Lung (tissue), 12 donors: Measurements from ENCODE around the gene PIAS2. TPM values are rescaled to one million over a fixed set of nuclear protein-coding genes. Genes with fewer than 3 reads are reported as not detected.

ENCODE experiments used
- ATAC-seq: fragments of 200-7000 bp; cut with Tn5 transposase; one replicate; pipeline ENCODE4 v1.9.1; 2020; ENCODE audit warnings: moderate number of reproducible peaks; ENCODE audit not compliant: insufficient read depth, low FRiP score
- DNase-seq, 3 donors: peaks; one replicate each; pipeline ENCODE4 v3.0.0-alpha.2; 2013 to 2017
- H3K27ac ChIP-seq, 2 donors: one replicate each; pipeline ENCODE4 v1.5.1; 2013; ENCODE audit warnings: mild to moderate bottlenecking in 2 of 2, moderate library complexity in 2 of 2, control low read depth in 1 of 2, inconsistent platforms in 1 of 2, low read depth in 1 of 2, low read length in 1 of 2
- H3K27me3 ChIP-seq, 3 donors: one replicate each; pipeline ENCODE4 v1.5.1; 2013; ENCODE audit warnings: low read length in 2 of 3; ENCODE audit not compliant: control insufficient read depth in 3 of 3, insufficient read depth in 3 of 3
- H3K36me3 ChIP-seq, 4 donors: one replicate each; pipeline ENCODE4 v1.5.1; 2013; ENCODE audit warnings: low read length in 4 of 4, mild to moderate bottlenecking in 1 of 4, moderate library complexity in 1 of 4; ENCODE audit not compliant: control insufficient read depth in 4 of 4, insufficient read depth in 4 of 4
- H3K4me1 ChIP-seq, 5 donors: one replicate each; pipeline ENCODE4 v1.5.1; 2013; ENCODE audit warnings: low read length in 5 of 5, mild to moderate bottlenecking in 2 of 5, moderate library complexity in 1 of 5; ENCODE audit not compliant: control insufficient read depth in 5 of 5, insufficient read depth in 5 of 5
- H3K4me3 ChIP-seq: one replicate; pipeline ENCODE4 v1.5.1; 2013; ENCODE audit warnings: mild to moderate bottlenecking, control low read depth, moderate library complexity
- H3K9ac ChIP-seq, 2 donors: one replicate each; pipeline ENCODE4 v1.5.1; 2013; ENCODE audit warnings: low read length in 2 of 2, control low read depth in 1 of 2; ENCODE audit not compliant: insufficient read depth in 1 of 2
- H3K9me3 ChIP-seq, 4 donors: one replicate each; pipeline ENCODE4 v1.5.1; 2013; ENCODE audit warnings: low read length in 3 of 4, mild to moderate bottlenecking in 1 of 4, moderate library complexity in 1 of 4; ENCODE audit not compliant: control insufficient read depth in 4 of 4, insufficient read depth in 3 of 4
- WGBS, 2 donors: extraction: QIAGEN DNeasy Blood & Tissue Kit; methylation state at CpG; one replicate each; pipeline ENCODE4 v1.1.7; 2013; 5-methylcytosine and 5-hydroxymethylcytosine counted together
- polyA plus RNA-seq, 2 donors: library from polyadenylated mRNA; stranded (reverse); fragments of 200-250 nt; gene quantifications; one replicate each; pipeline ENCODE4 v1.2.1, GENCODE V29; 2013
- total RNA-seq, 2 donors: library from RNA; depleted of rRNA in 1 of 2; stranded (reverse); fragments of >200 nt in 1 of 2; gene quantifications; one replicate each; pipeline ENCODE4 v1.2.1, GENCODE V29; 2014 to 2021
- TF ChIP-seq, protein P1 (sequence below): IDR thresholded peaks from 2 replicates; pipeline ENCODE4 v1.5.1; 2012; ENCODE audit warnings: mild to moderate bottlenecking; ENCODE audit errors: control extremely low read depth, extremely low read depth
- donor health status: control.
- donor health status: control.
- donor health status: Bipolar disorder and iron deficiency.
- donor health status: healthy.
- donor health status: DM: yes; HTN: yes; CAD: no.

Gene PIAS2
- total and polyA plus RNA-seq, 4 donors: 4.2 to 47.6 (median 18.0) TPM

DNA sequence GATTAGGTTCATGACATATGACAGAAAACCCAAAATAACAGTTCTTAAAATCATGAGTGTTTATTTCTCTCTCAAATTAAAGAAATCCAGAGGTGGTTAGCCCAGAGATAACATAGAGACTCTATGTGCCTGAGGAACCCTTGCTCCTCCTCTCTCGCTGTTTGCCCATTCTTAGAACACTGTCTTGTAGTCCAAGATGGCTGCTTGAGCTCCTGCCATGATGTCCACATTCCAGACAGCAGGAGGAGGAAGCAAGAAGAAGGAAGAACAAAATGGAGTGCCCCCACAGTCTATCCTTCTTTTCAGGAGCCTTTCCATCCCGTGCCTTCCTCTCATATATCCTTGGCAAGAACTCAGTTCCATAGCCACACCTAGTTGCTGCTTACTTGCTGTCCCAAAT lies 146.6 kb downstream of the PIAS2 start:
- no peak for DNase-seq
- 70 to 88% methylated on average over 2 of the region's 2 CpGs for WGBS, 2 donors

DNA sequence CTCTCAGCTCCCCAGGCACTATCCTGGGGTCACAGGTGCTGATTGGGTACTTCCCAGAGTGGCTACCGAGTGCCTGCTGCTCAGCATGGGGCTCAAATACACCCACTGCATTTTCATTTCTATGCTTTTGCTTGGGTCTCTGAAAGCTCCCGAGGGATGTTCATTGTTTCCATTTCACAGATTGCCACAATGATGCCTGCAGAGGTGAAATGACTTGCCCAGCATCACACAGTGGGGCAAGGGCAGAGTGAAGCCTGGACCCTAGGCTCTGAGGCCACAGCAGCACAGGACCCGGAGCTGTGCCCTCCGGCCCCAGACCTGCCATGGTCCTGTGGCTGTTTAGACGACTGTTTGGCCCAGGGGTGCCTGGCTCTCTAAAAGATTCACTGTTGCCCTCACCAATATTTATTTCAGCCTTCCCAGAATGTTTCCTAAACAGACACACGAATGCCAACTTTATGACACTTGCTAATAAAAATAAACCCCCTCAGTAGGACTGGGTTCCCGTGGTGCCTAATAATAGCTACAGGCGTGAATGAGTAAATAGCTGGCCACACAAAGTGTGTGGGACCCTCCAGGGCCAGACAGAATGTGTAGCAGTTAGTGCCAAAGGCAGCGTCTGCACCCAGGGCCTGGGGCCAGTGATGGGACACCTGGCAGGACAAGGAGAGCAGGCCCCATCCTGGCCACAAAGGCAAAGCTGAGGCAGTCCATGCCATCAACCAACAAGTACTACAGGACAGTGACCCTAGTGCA lies 149.0 kb downstream of the PIAS2 start:
- ATAC-seq (no peak), DNase-seq (no peak)
- 71 to 84% methylated on average over 9 of the region's 9 CpGs for WGBS, 2 donors
- Histone ChIP-seq H3K36me3 (no peaks in the 10 kb centered on the region), H3K9ac (no peak overlapping the region), H3K4me1 (peaks cover 0 to 7% (median 6%) of the 10 kb centered on the region in 5 donors), H3K27ac (no peak overlapping the region), H3K9me3 (peaks cover 0 to 1% (median 0%) of the 10 kb centered on the region in 4 donors), H3K27me3 (peaks cover 0 to 8% (median 7%) of the 10 kb centered on the region in 3 donors), H3K4me3 (no peak overlapping the region)
- TF ChIP-seq, protein P1, sequence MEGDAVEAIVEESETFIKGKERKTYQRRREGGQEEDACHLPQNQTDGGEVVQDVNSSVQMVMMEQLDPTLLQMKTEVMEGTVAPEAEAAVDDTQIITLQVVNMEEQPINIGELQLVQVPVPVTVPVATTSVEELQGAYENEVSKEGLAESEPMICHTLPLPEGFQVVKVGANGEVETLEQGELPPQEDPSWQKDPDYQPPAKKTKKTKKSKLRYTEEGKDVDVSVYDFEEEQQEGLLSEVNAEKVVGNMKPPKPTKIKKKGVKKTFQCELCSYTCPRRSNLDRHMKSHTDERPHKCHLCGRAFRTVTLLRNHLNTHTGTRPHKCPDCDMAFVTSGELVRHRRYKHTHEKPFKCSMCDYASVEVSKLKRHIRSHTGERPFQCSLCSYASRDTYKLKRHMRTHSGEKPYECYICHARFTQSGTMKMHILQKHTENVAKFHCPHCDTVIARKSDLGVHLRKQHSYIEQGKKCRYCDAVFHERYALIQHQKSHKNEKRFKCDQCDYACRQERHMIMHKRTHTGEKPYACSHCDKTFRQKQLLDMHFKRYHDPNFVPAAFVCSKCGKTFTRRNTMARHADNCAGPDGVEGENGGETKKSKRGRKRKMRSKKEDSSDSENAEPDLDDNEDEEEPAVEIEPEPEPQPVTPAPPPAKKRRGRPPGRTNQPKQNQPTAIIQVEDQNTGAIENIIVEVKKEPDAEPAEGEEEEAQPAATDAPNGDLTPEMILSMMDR: no peak

More for the DNA sequence above, 146.6 kb downstream of the PIAS2 start:
- Histone ChIP-seq H3K9me3 (peaks cover 0 to 1% (median 0%) of the 10 kb centered on the region in 4 donors), H3K27ac (no peak overlapping the region), H3K4me1 (peaks cover 0 to 7% (median 6%) of the 10 kb centered on the region in 5 donors), H3K9ac (no peak overlapping the region), H3K36me3 (no peaks in the 10 kb centered on the region), H3K4me3 (no peak overlapping the region), H3K27me3 (no peaks in the 10 kb centered on the region)
- ATAC-seq: no peak
- TF ChIP-seq, protein P1: no peak

DNA sequence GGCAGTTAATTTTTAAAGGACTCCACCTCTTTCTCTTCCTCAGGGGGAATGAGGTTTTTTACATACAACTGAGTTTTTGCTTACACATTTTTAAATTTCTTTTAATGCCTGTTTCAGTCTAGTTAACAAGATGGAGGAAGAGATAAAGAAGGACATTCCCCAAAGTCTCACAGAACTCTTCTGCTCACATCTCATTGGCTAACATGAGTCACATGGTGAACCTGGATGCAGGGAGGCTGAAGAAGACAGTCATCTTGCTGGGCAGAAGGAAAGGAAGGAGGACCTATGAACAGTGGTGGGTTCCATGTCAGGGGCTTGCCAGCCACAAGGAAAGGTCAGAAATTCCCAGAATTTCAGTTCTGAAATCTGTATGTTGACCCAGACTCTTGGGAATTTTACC lies 150.1 kb downstream of the PIAS2 start:
- H3K36me3 ChIP-seq: no peaks in the 10 kb centered on the region
- peaks cover 0 to 16% (median 15%) of the 10 kb centered on the region in 3 donors for H3K27me3 ChIP-seq
- TF ChIP-seq, protein P1: no peak
- no peak overlapping the region for H3K4me3 ChIP-seq
- peaks cover 0 to 1% (median 0%) of the 10 kb centered on the region in 4 donors for H3K9me3 ChIP-seq
- no peak for ATAC-seq
- no peak overlapping the region for H3K27ac ChIP-seq
- DNase-seq: no peak
- peaks cover 0 to 7% (median 6%) of the 10 kb centered on the region in 5 donors for H3K4me1 ChIP-seq
- no peak overlapping the region for H3K9ac ChIP-seq
